ENCODE measurements around the gene SHQ1. TPM values are rescaled to one million over a fixed set of nuclear protein-coding genes. Genes with fewer than 3 reads are reported as not detected.

The SHQ1 gene
- total RNA-seq, 1 experiment from 2014 or later: 32.5 TPM

DNA sequence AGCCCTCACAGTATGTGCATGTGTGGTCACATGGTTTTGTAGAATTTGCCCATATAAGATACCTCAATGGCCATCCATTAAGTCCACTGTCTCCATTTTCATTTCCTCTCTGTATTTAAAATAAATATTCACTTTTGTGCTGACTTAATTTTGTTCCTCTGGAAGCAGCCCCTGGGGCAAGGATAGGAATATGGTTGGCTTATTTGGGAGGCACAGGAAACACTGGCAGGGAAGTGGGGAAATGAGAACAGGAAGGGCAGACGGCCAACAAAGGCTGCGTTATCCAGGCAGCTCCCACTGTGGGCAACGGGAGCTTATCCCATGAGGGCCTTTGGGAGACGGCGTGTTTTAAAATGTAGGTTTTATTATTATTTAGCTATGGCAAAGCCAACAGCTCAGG lies 148.6 kb downstream of the SHQ1 start:
- no peak overlapping the region for H3K4me3 Mint-ChIP-seq
- no peak overlapping the region for H2BK120ac ChIP-seq (ENCODE audit: low read depth, low read length, poor library complexity, severe bottlenecking)
- TF ChIP-seq, protein P1, sequence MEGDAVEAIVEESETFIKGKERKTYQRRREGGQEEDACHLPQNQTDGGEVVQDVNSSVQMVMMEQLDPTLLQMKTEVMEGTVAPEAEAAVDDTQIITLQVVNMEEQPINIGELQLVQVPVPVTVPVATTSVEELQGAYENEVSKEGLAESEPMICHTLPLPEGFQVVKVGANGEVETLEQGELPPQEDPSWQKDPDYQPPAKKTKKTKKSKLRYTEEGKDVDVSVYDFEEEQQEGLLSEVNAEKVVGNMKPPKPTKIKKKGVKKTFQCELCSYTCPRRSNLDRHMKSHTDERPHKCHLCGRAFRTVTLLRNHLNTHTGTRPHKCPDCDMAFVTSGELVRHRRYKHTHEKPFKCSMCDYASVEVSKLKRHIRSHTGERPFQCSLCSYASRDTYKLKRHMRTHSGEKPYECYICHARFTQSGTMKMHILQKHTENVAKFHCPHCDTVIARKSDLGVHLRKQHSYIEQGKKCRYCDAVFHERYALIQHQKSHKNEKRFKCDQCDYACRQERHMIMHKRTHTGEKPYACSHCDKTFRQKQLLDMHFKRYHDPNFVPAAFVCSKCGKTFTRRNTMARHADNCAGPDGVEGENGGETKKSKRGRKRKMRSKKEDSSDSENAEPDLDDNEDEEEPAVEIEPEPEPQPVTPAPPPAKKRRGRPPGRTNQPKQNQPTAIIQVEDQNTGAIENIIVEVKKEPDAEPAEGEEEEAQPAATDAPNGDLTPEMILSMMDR (conservative IDR thresholded peaks at IDR 0.05): no peak

More for the DNA sequence above, 148.6 kb downstream of the SHQ1 start:
- Histone ChIP-seq H2BK12ac (ENCODE audit: insufficient read length, low read depth, low read length) (no peak overlapping the region), H4K91ac (ENCODE audit: insufficient read length, low read depth, low read length) (no peak overlapping the region), H3K27me3 (ENCODE audit: insufficient read depth, low read length) (no peaks in the 10 kb centered on the region), H2AFZ (ENCODE audit: low read length) (no peak overlapping the region), H3K56ac (ENCODE audit: insufficient read length, low read depth, low read length) (no peak overlapping the region), H3K14ac (ENCODE audit: insufficient read depth, low read length) (no peak overlapping the region), H3K4ac (ENCODE audit: low read depth, low read length) (no peak overlapping the region), H2BK5ac (ENCODE audit: insufficient read length, low read length) (no peak overlapping the region), H4K8ac (replicated peaks; ENCODE audit: insufficient read length, low read depth, low read length) (no peak overlapping the region), H4K5ac (ENCODE audit: insufficient read length, low read depth, low read length) (no peak overlapping the region), H3K4me2 (ENCODE audit: insufficient read depth, insufficient read length, low read length) (no peak overlapping the region), H2BK20ac (ENCODE audit: low read depth, low read length, poor library complexity, severe bottlenecking) (no peak overlapping the region), H3K27ac (ENCODE audit: insufficient read length, low read depth, low read length) (no peak overlapping the region), H2BK15ac (ENCODE audit: low read depth, low read length) (no peak overlapping the region), H3K23me2 (ENCODE audit: insufficient read length, low read depth, low read length, poor library complexity, severe bottlenecking) (no peaks in the 10 kb centered on the region), H3K23ac (ENCODE audit: insufficient read length, low read depth, low read length) (no peak overlapping the region), H3K9ac (ENCODE audit: extremely low read depth, insufficient read length, low read length) (no peak overlapping the region), H3K9me3 (ENCODE audit: control insufficient read depth, low read depth, low read length) (no peaks in the 10 kb centered on the region), H3K18ac (ENCODE audit: insufficient read length, low read depth, low read length) (no peak overlapping the region), H3K79me1 (ENCODE audit: insufficient read depth, low read depth, low read length, poor library complexity, severe bottlenecking) (no peaks in the 10 kb centered on the region), H2AK5ac (ENCODE audit: insufficient read length, low read length) (no peak overlapping the region), H3T11ph (ENCODE audit: low read length) (no peak overlapping the region), H3K4me1 (ENCODE audit: insufficient read depth, low read length) (peaks cover 5% of the 10 kb centered on the region; the same call in 1 of the 2 replicates), H3K79me2 (ENCODE audit: insufficient read depth, low read length) (no peaks in the 10 kb centered on the region), H4K20me1 (ENCODE audit: control insufficient read depth, insufficient read depth, insufficient read length) (no peaks in the 10 kb centered on the region)
- H3K9me3 Mint-ChIP-seq: no peaks in the 10 kb centered on the region
- no CpG with 5 or more reads among the region's 5 CpGs for WGBS (ENCODE audit: extremely low coverage, insufficient read length, low lambda C conversion rate)
- no peak for DNase-seq
- peaks cover 24 to 29% of the 10 kb centered on the region in 2 experiments for H3K4me1 Mint-ChIP-seq
- H3K27me3 Mint-ChIP-seq (ENCODE audit: low read depth): no peaks in the 10 kb centered on the region
- H3K36me3 Mint-ChIP-seq (ENCODE audit: insufficient read depth in 1 of 3, low read depth in 3 of 3): no peaks in the 10 kb centered on the region
- H3K27ac Mint-ChIP-seq: no peak overlapping the region; a peak in 1 of 7 replicates

Other genes starting within 250 kb of the SHQ1 start
- gene GXYLT2, start 39.6 kb upstream of the SHQ1 start, total RNA-seq (2021): 2.0 and 2.6 TPM in 2 replicates
- gene PPP4R2, start 148.4 kb upstream of the SHQ1 start, total RNA-seq (2021): 123 and 132 TPM in 2 replicates
- 4.4 and 6.1 TPM in 2 replicates for gene EBLN2, start 213.2 kb upstream of the SHQ1 start, total RNA-seq (2021)